HepG2 (cell line): Measurements from ENCODE around the gene PLPPR2. TPM values are rescaled to one million over a fixed set of nuclear protein-coding genes. Genes with fewer than 3 reads are reported as not detected.

Source experiments
- CBX2 ChIP-seq, 2 experiments: fragments of 200-600 bp in 1 of 2; sonication (generic); formaldehyde crosslinking in 1 of 2; IDR thresholded peaks; 2 replicates each; pipeline versions ENCODE4 v1.7.0 to v1.8.1; 2018 to 2022; ENCODE audit warnings: low read depth in 2 of 2, low read length in 1 of 2, mild to moderate bottlenecking in 1 of 2, missing genetic modification reagents in 1 of 2
- ETV5 ChIP-seq: IDR thresholded peaks from 2 replicates; pipeline ENCODE4 v1.6.1; 2018; ENCODE audit warnings: missing biosample characterization, missing genetic modification reagents, inconsistent platforms, borderline replicate concordance
- FLYWCH1 ChIP-seq: sonication (generic); formaldehyde crosslinking; IDR thresholded peaks from 2 replicates; pipeline ENCODE4 v1.8.1; 2023; ENCODE audit warnings: mild to moderate bottlenecking, missing genetic modification reagents
- GLMP ChIP-seq: sonication (generic); formaldehyde crosslinking; IDR thresholded peaks from 2 replicates; pipeline ENCODE4 v1.9.0; 2021; ENCODE audit warnings: missing genetic modification reagents, mild to moderate bottlenecking, borderline replicate concordance
- IRF9 ChIP-seq: sonication (generic); formaldehyde crosslinking; IDR thresholded peaks from 2 replicates; pipeline ENCODE4 v1.8.0; 2022; ENCODE audit warnings: missing genetic modification reagents, mild to moderate bottlenecking, borderline replicate concordance
- KDM1A ChIP-seq: IDR thresholded peaks from 2 replicates; pipeline ENCODE4 v1.6.1; 2016; ENCODE audit warnings: missing compliant biosample characterization
- MED8 ChIP-seq: sonication (generic); formaldehyde crosslinking; IDR thresholded peaks from 2 replicates; pipeline ENCODE4 v1.8.1; 2023; ENCODE audit warnings: mild to moderate bottlenecking, missing genetic modification reagents; ENCODE audit not compliant: insufficient replicate concordance
- MYC ChIP-seq: sonication (generic); formaldehyde crosslinking; IDR thresholded peaks from 2 replicates; pipeline ENCODE4 v1.9.0; 2021; ENCODE audit warnings: missing genetic modification reagents, borderline replicate concordance
- SP140L ChIP-seq: sonication (generic); formaldehyde crosslinking; IDR thresholded peaks from 2 replicates; pipeline ENCODE4 v1.4.0; 2020; ENCODE audit warnings: missing genetic modification reagents, borderline replicate concordance
- ZBTB43 ChIP-seq: sonication (generic); formaldehyde crosslinking; conservative IDR thresholded peaks from 2 replicates; pipeline ENCODE4 v1.4.0; 2020; ENCODE audit warnings: missing genetic modification reagents
- ZNF292 ChIP-seq: sonication (generic); formaldehyde crosslinking; IDR thresholded peaks from 2 replicates; pipeline ENCODE4 v1.8.1; 2022; ENCODE audit warnings: mild to moderate bottlenecking, low read depth, missing genetic modification reagents, borderline replicate concordance
- ZNF414 ChIP-seq: sonication (generic); formaldehyde crosslinking; IDR thresholded peaks from 2 replicates; pipeline ENCODE4 v1.5.0; 2020; ENCODE audit warnings: missing genetic modification reagents
- ZNF644 ChIP-seq: IDR thresholded peaks from 2 replicates; pipeline ENCODE4 v1.6.1; 2016; ENCODE audit warnings: low read depth
- ZNF713 ChIP-seq: sonication (generic); formaldehyde crosslinking; IDR thresholded peaks from 2 replicates; pipeline ENCODE4 v1.4.0; 2020; ENCODE audit warnings: mild to moderate bottlenecking, missing genetic modification reagents
- ZNF761 ChIP-seq: sonication (generic); formaldehyde crosslinking; conservative IDR thresholded peaks from 2 replicates; pipeline ENCODE4 v1.4.0; 2020; ENCODE audit warnings: mild to moderate bottlenecking, missing genetic modification reagents
- ZSCAN25 ChIP-seq: sonication (generic); formaldehyde crosslinking; IDR thresholded peaks from 2 replicates; pipeline ENCODE4 v1.8.0; 2022; ENCODE audit warnings: mild to moderate bottlenecking, missing genetic modification reagents
- polyA plus RNA-seq, 8 experiments: library from polyadenylated mRNA; depleted of rRNA in 3 of 8; stranded (reverse) in 7 of 8; unstranded in 1 of 8; fragments of >200 nt; fragmentation: Illumina TruSeq in 4 of 8; extraction: Trizol in 4 of 8; gene quantifications; 2 replicates each; pipeline versions ENCODE4 v1.2.1 to v1.2.3, GENCODE V29; 2011 to 2016; ENCODE audit warnings: low read depth in 4 of 8, missing spikeins in 1 of 8, mixed read lengths in 1 of 8; ENCODE audit not compliant: insufficient read depth in 1 of 8
- total RNA-seq, 5 experiments: library from RNA; depleted of rRNA; stranded (reverse); fragments of >200 nt; fragmentation: Illumina TruSeq; extraction: Trizol; gene quantifications; 2 replicates each; pipeline ENCODE4 v1.2.3, GENCODE V29; 2016; ENCODE audit warnings: low read depth in 1 of 5
- TF ChIP-seq, protein P1 (sequence below): sonication (generic); formaldehyde crosslinking; IDR thresholded peaks from 2 replicates; pipeline ENCODE4 v1.4.0; 2020; ENCODE audit warnings: mild to moderate bottlenecking, missing genetic modification reagents
- TF ChIP-seq, protein P2 (sequence below): sonication (generic); formaldehyde crosslinking; IDR thresholded peaks from 2 replicates; pipeline ENCODE4 v1.4.0; 2020; ENCODE audit warnings: low read depth, missing genetic modification reagents

The PLPPR2 gene
- total and polyA plus RNA-seq, 2 of the 13 experiments (the other 11 are each of a cell fraction or from before 2014, with no cell fraction given) = 1.5 to 2.1 TPM

- TF ChIP-seq, protein P1, sequence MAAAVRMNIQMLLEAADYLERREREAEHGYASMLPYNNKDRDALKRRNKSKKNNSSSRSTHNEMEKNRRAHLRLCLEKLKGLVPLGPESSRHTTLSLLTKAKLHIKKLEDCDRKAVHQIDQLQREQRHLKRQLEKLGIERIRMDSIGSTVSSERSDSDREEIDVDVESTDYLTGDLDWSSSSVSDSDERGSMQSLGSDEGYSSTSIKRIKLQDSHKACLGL (CRISPR knock-in tag) = no peak
- TF ChIP-seq MYC (CRISPR knock-in tag) (0 out of 2 replicates have a peak, but pooled peaks have one; percentile 22), CBX2 (IDR thresholded peaks at IDR 0.05; ENCODE audit: low read depth, low read length) (no peak), CBX2 (CRISPR knock-in tag; IDR thresholded peaks at IDR 0.05; ENCODE audit: low read depth) (no peak), IRF9 (CRISPR knock-in tag) (no peak; the same call in 1 of the 2 replicates), SP140L (CRISPR knock-in tag) (no peak), ZNF644 (CRISPR knock-in tag) (no peak), KDM1A (CRISPR knock-in tag) (peak; percentile 92), FLYWCH1 (CRISPR knock-in tag) (no peak), ZBTB43 (CRISPR knock-in tag) (no peak), MED8 (CRISPR knock-in tag) (no peak), ZSCAN25 (CRISPR knock-in tag) (no peak), ETV5 (CRISPR knock-in tag) (0 out of 2 replicates have a peak, but pooled peaks have one; percentile 31), ZNF761 (CRISPR knock-in tag) (no peak), ZNF292 (no peak), ZNF414 (CRISPR knock-in tag) (0 out of 2 replicates have a peak, but pooled peaks have one; percentile 31), ZNF713 (CRISPR knock-in tag) (no peak), GLMP (CRISPR knock-in tag) (no peak)
- TF ChIP-seq, protein P2, sequence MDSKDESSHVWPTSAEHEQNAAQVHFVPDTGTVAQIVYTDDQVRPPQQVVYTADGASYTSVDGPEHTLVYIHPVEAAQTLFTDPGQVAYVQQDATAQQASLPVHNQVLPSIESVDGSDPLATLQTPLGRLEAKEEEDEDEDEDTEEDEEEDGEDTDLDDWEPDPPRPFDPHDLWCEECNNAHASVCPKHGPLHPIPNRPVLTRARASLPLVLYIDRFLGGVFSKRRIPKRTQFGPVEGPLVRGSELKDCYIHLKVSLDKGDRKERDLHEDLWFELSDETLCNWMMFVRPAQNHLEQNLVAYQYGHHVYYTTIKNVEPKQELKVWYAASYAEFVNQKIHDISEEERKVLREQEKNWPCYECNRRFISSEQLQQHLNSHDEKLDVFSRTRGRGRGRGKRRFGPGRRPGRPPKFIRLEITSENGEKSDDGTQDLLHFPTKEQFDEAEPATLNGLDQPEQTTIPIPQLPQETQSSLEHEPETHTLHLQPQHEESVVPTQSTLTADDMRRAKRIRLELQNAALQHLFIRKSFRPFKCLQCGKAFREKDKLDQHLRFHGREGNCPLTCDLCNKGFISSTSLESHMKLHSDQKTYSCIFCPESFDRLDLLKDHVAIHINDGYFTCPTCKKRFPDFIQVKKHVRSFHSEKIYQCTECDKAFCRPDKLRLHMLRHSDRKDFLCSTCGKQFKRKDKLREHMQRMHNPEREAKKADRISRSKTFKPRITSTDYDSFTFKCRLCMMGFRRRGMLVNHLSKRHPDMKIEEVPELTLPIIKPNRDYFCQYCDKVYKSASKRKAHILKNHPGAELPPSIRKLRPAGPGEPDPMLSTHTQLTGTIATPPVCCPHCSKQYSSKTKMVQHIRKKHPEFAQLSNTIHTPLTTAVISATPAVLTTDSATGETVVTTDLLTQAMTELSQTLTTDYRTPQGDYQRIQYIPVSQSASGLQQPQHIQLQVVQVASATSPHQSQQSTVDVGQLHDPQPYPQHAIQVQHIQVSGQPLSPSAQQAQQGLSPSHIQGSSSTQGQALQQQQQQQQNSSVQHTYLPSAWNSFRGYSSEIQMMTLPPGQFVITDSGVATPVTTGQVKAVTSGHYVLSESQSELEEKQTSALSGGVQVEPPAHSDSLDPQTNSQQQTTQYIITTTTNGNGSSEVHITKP (CRISPR knock-in tag) = no peak
Observed at GRCh38 chr19:11382898-11383705, 27.9 kb downstream of the PLPPR2 start (continued).
